Astrocyte (in vitro differentiated cells and primary cell): ENCODE data around the gene TAF5.

ENCODE experiments used
- EZH2 ChIP-seq: IDR thresholded peaks from 2 replicates; pipeline ENCODE4 v1.6.1; 2012; ENCODE audit warnings: mild to moderate bottlenecking, low read length, inconsistent platforms; ENCODE audit not compliant: insufficient read depth
- TF ChIP-seq, protein P1 (sequence below): IDR thresholded peaks from 2 replicates; pipeline ENCODE4 v1.5.1; 2011; ENCODE audit warnings: low read depth, mild to moderate bottlenecking, inconsistent platforms, low read length, moderate library complexity; ENCODE audit not compliant: insufficient read depth

DNA sequence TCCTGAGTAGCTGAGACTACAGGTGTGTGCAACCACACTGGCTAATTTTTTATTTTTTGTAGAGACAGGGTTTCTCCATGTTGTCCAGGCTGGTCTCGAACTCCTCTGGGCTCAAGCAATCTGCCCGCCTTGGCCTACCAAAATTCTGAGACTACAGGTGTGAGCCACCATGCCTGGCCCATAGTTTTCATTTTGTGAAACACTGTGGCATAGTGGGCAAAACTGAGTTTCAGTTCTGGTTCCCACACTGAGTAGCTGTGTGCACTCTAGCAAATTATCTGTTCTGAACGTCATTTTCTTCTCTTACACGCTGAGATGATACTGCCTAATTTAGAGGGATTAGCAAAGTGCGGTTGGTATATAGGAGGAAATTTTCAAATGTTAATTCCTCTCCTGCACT is 15.0 kb downstream of the TAF5 start:
- TF ChIP-seq, protein P1, sequence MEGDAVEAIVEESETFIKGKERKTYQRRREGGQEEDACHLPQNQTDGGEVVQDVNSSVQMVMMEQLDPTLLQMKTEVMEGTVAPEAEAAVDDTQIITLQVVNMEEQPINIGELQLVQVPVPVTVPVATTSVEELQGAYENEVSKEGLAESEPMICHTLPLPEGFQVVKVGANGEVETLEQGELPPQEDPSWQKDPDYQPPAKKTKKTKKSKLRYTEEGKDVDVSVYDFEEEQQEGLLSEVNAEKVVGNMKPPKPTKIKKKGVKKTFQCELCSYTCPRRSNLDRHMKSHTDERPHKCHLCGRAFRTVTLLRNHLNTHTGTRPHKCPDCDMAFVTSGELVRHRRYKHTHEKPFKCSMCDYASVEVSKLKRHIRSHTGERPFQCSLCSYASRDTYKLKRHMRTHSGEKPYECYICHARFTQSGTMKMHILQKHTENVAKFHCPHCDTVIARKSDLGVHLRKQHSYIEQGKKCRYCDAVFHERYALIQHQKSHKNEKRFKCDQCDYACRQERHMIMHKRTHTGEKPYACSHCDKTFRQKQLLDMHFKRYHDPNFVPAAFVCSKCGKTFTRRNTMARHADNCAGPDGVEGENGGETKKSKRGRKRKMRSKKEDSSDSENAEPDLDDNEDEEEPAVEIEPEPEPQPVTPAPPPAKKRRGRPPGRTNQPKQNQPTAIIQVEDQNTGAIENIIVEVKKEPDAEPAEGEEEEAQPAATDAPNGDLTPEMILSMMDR = no peak
- no peak for TF ChIP-seq EZH2
